MCF 10A (cell line): ENCODE results near the gene GPR157. TPM values are rescaled to one million over a fixed set of nuclear protein-coding genes. Genes with fewer than 3 reads are reported as not detected.

Experiments
- BruUV-seq: library from RNA; stranded (reverse); fragments of 400-500 nt; replicated peaks from 2 replicates; lab custom pipeline; 2021; lab: Mats Ljungman, UMichigan
- CTCF ChIA-PET: fragments of 300-600 bp; sonication (Branson Sonifier 250); formaldehyde crosslinking; extraction: SDS; loops from one replicate; lab custom pipeline; 2021; ENCODE audit warnings: antibody characterized with exemption, inconsistent platforms; lab: Yijun Ruan, JAX
- POLR2A ChIA-PET: fragments of 300-600, 350-650 bp; sonication (Branson Sonifier 250); formaldehyde crosslinking; extraction: SDS; loops from one replicate; lab custom pipeline; 2020; ENCODE audit warnings: antibody characterized with exemption, inconsistent platforms; lab: Yijun Ruan, JAX
- DNase-seq: peaks from one replicate; pipeline ENCODE4 v3.0.0-alpha.2; 2018; ENCODE audit not compliant: unreplicated experiment
- H3K27ac Mint-ChIP-seq: one replicate; pipeline ENCODE4 v1.8.0; 2022; ENCODE audit warnings: mild to moderate bottlenecking, low read depth, mixed read lengths; ENCODE audit not compliant: unreplicated experiment
- H3K27me3 Mint-ChIP-seq: one replicate; pipeline ENCODE4 v1.8.0; 2022; ENCODE audit warnings: mixed read lengths; ENCODE audit not compliant: insufficient read depth, unreplicated experiment
- H3K36me3 Mint-ChIP-seq: one replicate; pipeline ENCODE4 v1.8.0; 2022; ENCODE audit warnings: mild to moderate bottlenecking, moderate library complexity, mixed read lengths; ENCODE audit not compliant: insufficient read depth, unreplicated experiment
- H3K4me1 Mint-ChIP-seq: one replicate; pipeline ENCODE4 v1.8.0; 2022; ENCODE audit warnings: mixed read lengths; ENCODE audit not compliant: insufficient read depth, unreplicated experiment
- H3K4me3 Mint-ChIP-seq: one replicate; pipeline ENCODE4 v1.8.0; 2022; ENCODE audit warnings: mild to moderate bottlenecking, moderate library complexity, mixed read lengths; ENCODE audit not compliant: unreplicated experiment
- H3K9me3 Mint-ChIP-seq: one replicate; pipeline ENCODE4 v1.8.0; 2022; ENCODE audit warnings: mixed read lengths; ENCODE audit not compliant: unreplicated experiment
- intact Hi-C: fragments of 100-400 bp; cut with micrococcal nuclease; formaldehyde crosslinking; loops from 2 replicates; pipeline ENCODE4 v1.14.1; 2022
- total RNA-seq: library from RNA; stranded (reverse); gene quantifications from 2 replicates; pipeline ENCODE4 v1.2.3, GENCODE V29; 2022
- TF ChIP-seq, protein P1 (sequence below): fragments of 200-600 bp; IDR thresholded peaks from one replicate; pipeline ENCODE4 v1.8.0; 2022; ENCODE audit warnings: antibody characterized with exemption, mild to moderate bottlenecking; ENCODE audit not compliant: unreplicated experiment

The GPR157 gene
- total RNA-seq, 1 experiment from 2014 or later, result 8.1 TPM

DNA sequence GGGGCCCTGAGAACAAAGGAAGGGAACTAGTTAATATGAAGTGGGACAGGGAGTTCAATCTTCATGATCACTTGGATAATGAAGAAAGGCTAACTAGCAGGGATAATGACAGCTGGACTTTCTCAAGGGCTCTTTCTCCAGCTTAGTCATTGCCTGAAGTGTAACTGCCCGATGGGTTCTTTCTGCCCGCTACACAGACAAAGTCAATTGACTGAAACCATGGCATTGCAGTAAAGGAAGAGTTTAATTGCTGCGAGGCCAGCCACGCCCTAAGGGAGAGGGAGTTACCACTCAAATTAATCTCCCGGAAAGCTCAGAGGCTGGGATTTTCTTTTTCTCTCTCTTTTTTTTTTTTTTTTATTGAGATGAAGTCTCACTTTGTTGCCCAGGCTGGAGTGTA is 42.9 kb downstream of the GPR157 start:
- H3K27ac Mint-ChIP-seq, result peak overlapping the region; percentile 79
- ChIA-PET CTCF (interaction anchor here (0.6 to 1.6 kb wide), 3 partner anchors 11 to 116 kb away, joined by 4 to 6 read pairs (median 4); no protein-coding TSS in a partner anchor), POLR2A (interaction anchor here (0.9 to 1.4 kb wide), 5 partner anchors 12 to 377 kb away, joined by 3 to 5 read pairs (median 4); no protein-coding TSS in a partner anchor)
- H3K4me1 Mint-ChIP-seq, result peaks cover 34% of the 10 kb centered on the region
- intact Hi-C loops, result no loop called here
- BruUV-seq, result no TSS peak
- H3K36me3 Mint-ChIP-seq, result no peaks in the 10 kb centered on the region
- TF ChIP-seq, protein P1, sequence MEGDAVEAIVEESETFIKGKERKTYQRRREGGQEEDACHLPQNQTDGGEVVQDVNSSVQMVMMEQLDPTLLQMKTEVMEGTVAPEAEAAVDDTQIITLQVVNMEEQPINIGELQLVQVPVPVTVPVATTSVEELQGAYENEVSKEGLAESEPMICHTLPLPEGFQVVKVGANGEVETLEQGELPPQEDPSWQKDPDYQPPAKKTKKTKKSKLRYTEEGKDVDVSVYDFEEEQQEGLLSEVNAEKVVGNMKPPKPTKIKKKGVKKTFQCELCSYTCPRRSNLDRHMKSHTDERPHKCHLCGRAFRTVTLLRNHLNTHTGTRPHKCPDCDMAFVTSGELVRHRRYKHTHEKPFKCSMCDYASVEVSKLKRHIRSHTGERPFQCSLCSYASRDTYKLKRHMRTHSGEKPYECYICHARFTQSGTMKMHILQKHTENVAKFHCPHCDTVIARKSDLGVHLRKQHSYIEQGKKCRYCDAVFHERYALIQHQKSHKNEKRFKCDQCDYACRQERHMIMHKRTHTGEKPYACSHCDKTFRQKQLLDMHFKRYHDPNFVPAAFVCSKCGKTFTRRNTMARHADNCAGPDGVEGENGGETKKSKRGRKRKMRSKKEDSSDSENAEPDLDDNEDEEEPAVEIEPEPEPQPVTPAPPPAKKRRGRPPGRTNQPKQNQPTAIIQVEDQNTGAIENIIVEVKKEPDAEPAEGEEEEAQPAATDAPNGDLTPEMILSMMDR, result no peak
- no peaks in the 10 kb centered on the region for H3K9me3 Mint-ChIP-seq
- DNase-seq, result no peak
- H3K4me3 Mint-ChIP-seq, result no peak overlapping the region
- no peaks in the 10 kb centered on the region for H3K27me3 Mint-ChIP-seq

DNA sequence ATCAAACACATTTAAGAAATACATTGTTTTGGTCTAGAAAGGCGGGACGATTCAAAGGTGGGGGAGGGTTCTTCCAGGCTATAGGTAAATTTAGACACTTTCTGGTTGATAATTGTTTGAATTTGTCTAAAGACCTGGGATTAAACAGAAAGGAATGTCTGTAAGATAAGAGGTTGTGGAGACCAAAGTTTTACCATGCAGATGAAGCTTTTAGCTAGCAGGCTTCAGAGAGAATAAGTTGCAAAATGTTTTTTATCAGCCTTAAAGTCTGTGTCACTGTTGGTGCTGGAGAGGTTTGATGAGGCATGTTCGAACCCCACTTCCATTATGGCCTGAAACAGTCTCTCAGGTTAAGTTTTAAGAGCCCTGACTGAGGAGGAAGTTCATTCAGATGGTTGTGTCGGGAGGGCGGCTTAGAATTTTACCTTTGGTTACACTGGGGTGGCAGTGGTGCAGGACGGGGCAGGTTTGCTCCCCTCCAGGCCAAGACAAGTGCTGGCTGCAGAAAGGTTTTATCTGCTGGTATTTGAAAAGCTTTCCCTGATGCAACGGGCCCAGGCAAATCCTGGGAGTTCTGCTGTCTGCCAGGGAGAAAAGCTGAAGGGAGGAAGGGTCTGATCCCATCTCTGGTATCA is 43.5 kb downstream of the GPR157 start:
- POLR2A ChIA-PET, result interaction anchor here (0.9 to 1.5 kb wide), 7 partner anchors 8 to 377 kb away, joined by 3 to 5 read pairs (median 4); no protein-coding TSS in a partner anchor
- CTCF ChIA-PET, result interaction anchor here (0.6 to 1.6 kb wide), 4 partner anchors 12 to 117 kb away, joined by 3 to 6 read pairs (median 4); no protein-coding TSS in a partner anchor

DNA sequence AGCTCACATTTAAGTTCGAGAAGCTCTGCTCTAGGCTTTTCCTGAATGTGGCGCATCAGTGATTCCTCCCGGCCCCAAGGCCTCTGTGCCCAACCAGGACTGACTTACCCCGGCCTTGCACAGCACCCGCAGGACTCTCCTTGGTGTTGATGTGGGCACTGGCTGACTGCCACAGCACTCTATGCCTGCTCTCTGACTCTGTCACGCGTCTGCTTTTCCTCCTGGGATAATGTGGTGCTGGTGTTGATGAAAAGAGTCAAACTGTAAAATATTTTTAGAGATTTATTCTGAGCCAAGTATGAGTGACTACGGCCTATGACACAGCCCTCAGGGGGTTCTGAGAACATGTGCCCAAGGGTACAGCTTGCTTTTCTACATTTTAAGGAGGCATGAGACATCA is 44.0 kb downstream of the GPR157 start:
- peak overlapping the region; percentile 79 for H3K27ac Mint-ChIP-seq

More for the DNA sequence above, 43.5 kb downstream of the GPR157 start:
- Mint-ChIP-seq H3K36me3 (no peaks in the 10 kb centered on the region), H3K4me1 (peaks cover 40% of the 10 kb centered on the region), H3K4me3 (peak overlapping the region; percentile 1), H3K27ac (peak overlapping the region; percentile 79), H3K9me3 (no peaks in the 10 kb centered on the region), H3K27me3 (no peaks in the 10 kb centered on the region)
- TF ChIP-seq, protein P1, result no peak
- BruUV-seq, result no TSS peak
- intact Hi-C loops, result no loop called here
- no peak for DNase-seq

More for the DNA sequence above, 44.0 kb downstream of the GPR157 start:
- Mint-ChIP-seq H3K27me3 (no peaks in the 10 kb centered on the region), H3K4me3 (peak overlapping the region; percentile 1), H3K36me3 (no peaks in the 10 kb centered on the region), H3K4me1 (peaks cover 45% of the 10 kb centered on the region), H3K9me3 (no peaks in the 10 kb centered on the region)
- ChIA-PET POLR2A (interaction anchor here (0.8 to 1.5 kb wide), 4 partner anchors 8 to 206 kb away, joined by 3 to 5 read pairs (median 4); partner anchors contain the start of gene ENO1), CTCF (interaction anchor here (0.8 to 1.6 kb wide), 4 partner anchors 13 to 80 kb away, joined by 3 to 6 read pairs (median 4); no protein-coding TSS in a partner anchor)
- BruUV-seq, result no TSS peak
- intact Hi-C loops, result no loop called here
- TF ChIP-seq, protein P1, result no peak
- DNase-seq, result peak; percentile 50
